Coronary artery (tissue), 2 donors: Measurements from ENCODE around the gene TELO2.
A peak's percentile ranks its signal among the peaks of the same experiment; 100 is the strongest.

Experiments
- DNase-seq: peaks from one replicate; pipeline ENCODE4 v3.0.0-alpha.2; 2017; ENCODE audit warnings: low spot score
- H3K27ac ChIP-seq, 2 donors: fragments of 200-600 bp; sonication (generic); one replicate each; pipeline ENCODE4 v1.5.1; 2016 to 2019
- H3K4me3 ChIP-seq: fragments of 200-600 bp; sonication (generic); 2 replicates; pipeline ENCODE4 v1.5.1; 2016; ENCODE audit warnings: mild to moderate bottlenecking, moderate library complexity
- CTCF ChIP-seq: fragments of 200-600 bp; sonication (generic); IDR thresholded peaks from one replicate; pipeline ENCODE4 v1.5.1; 2019; ENCODE audit warnings: antibody characterized with exemption

The TELO2 gene

GRCh38 chr16:1505073-1505844 is 12.1 kb downstream of the TELO2 start:
- TF ChIP-seq CTCF = no peak
- no peak overlapping the region for H3K4me3 ChIP-seq
- no peak overlapping the region for H3K27ac ChIP-seq
- DNase-seq = no peak

DNA sequence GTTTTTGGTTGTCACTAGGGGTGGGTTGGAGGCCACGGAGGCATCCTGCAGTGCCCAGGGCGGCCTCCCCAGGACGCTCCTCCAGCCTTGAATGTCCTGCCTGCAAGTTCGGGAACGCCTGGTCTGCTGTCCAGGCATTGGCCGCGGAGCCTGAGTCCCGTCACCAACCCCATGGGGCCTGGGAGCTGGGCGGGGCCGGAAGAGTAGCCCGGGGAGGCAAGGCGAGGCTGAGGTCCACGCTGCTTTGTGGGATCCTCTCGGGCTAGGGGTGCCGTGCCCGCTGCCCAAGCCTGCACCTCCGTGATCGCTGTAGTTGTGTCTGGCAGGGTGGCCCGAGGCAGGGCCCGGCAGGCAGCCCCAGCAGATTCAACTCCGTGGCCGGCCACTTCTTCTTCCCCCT is 12.8 kb downstream of the TELO2 start:
- Histone ChIP-seq H3K4me3 (no peak overlapping the region), H3K27ac (no peak overlapping the region)
- DNase-seq = no peak
- TF ChIP-seq CTCF = no peak

- TF ChIP-seq CTCF = no peak
Measured at GRCh38 chr16:1506494-1507213, 13.5 kb downstream of the TELO2 start.

DNA sequence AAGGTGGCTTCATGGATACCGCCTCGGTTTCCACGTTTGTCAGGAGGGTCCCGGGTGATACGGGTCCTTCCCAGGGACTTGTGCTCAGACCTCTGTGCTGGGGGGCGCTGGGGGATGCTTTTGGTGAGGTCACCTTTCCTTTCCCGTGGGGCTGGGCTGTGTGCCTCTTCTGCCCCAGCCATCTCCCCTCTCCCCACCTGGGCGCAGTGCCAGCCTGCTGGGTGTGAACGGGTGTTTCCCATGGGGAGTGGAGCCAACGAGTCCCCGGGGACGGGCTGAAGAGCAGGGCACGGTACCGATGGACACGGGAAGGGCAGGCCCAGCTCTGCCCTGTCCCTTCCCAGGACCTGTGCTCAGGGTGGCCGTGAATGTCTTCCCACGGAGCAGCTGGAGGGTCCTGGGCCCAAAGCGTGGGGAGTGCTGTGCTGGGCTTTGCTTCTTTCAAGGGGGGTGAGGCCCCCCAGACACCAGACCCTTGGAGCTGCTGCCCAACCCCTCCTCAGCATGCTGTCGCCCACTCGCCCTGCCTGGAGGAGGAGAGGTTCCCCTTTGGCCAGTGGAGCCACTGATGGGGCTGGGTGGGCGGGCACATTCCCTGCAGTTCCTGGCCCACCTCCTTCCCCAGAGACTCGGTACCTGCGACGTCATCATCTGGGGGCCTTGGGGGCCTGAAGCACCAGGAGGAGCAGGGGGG is 15.5 kb downstream of the TELO2 start:
- H3K4me3 ChIP-seq = no peak overlapping the region
- H3K27ac ChIP-seq = peak overlapping the region; percentile 88 to 95
- no peak for TF ChIP-seq CTCF
- DNase-seq = no peak

More at GRCh38 chr16:1506494-1507213, 13.5 kb downstream of the TELO2 start:
- Histone ChIP-seq H3K27ac (no peak overlapping the region), H3K4me3 (no peak overlapping the region)
- DNase-seq = no peak

GRCh38 chr16:1509307-1510221 is 16.4 kb downstream of the TELO2 start:
- TF ChIP-seq CTCF = no peak
- peak overlapping the region; percentile 41 for H3K4me3 ChIP-seq
- peak; percentile 91 for DNase-seq
- H3K27ac ChIP-seq = peak overlapping the region; percentile 88 to 95

DNA sequence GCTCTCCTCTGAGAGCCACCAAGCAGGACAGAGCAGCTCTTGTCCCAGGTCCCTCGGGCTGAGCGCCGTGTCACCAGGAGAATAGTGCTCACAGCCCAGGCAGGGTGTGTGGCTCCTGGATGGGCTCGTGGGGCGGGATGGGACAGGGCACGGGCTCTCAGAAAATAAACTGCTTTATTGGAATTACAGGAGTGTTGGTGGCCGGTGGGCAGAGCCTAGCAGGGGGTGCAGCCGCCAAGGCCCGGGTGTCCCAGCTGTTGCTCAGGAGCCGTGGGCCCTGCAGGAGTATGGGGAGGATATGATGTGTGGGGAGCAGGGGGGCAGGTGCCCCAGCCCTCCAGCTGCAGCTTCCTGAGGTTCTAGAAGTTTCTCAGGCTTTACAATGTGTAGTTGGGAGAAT is 17.1 kb downstream of the TELO2 start:
- no peak for TF ChIP-seq CTCF
- Histone ChIP-seq H3K27ac (peak overlapping the region; percentile 88 to 95), H3K4me3 (peak overlapping the region; percentile 41)
- DNase-seq = no peak
